GM12874 (cell line): ENCODE data around the gene ELOVL2.

ENCODE experiments used
- TF ChIP-seq, protein P1 (sequence below): IDR thresholded peaks from 2 replicates; pipeline ENCODE4 v1.5.1; 2011; ENCODE audit warnings: low read depth, mild to moderate bottlenecking, control low read depth, low read length, moderate library complexity; ENCODE audit not compliant: insufficient read depth

ELOVL2 gene

DNA sequence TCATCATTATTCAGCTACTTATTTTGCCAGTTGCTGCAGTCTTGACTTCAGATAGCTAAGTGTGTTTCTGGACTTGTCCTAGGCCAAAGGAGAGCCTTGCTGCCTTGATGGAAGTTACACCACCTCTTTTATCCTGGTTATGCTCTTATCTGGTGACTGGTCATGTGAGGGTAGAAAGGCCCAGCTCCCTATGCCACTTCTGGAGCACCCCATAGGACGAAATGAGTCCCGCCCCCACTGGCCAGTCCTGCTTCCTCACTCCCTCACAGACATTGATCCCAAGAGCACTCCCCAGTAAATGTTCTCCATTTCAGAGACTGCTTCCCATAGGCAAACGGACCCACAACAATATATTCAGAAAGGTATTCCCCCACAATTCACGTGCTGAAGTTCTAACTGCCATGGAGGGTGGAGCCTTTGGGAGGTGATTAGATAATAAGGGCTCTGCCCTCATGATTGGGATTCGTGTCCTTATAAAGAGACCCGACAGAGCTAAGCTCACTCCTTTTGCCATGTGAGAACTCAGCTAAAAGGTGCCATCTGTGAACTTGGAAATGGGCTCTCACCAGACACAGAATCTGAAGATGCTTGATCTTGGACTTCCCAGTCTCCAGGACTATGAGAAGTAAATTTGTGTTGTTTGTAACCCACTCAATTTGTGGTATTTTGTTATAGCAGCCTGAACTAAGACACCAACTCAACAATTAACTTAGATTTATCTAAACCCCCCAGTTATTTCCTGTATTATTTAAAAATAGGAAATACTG, 21.5 kb upstream of the ELOVL2 start:
- TF ChIP-seq, protein P1, sequence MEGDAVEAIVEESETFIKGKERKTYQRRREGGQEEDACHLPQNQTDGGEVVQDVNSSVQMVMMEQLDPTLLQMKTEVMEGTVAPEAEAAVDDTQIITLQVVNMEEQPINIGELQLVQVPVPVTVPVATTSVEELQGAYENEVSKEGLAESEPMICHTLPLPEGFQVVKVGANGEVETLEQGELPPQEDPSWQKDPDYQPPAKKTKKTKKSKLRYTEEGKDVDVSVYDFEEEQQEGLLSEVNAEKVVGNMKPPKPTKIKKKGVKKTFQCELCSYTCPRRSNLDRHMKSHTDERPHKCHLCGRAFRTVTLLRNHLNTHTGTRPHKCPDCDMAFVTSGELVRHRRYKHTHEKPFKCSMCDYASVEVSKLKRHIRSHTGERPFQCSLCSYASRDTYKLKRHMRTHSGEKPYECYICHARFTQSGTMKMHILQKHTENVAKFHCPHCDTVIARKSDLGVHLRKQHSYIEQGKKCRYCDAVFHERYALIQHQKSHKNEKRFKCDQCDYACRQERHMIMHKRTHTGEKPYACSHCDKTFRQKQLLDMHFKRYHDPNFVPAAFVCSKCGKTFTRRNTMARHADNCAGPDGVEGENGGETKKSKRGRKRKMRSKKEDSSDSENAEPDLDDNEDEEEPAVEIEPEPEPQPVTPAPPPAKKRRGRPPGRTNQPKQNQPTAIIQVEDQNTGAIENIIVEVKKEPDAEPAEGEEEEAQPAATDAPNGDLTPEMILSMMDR = no peak

DNA sequence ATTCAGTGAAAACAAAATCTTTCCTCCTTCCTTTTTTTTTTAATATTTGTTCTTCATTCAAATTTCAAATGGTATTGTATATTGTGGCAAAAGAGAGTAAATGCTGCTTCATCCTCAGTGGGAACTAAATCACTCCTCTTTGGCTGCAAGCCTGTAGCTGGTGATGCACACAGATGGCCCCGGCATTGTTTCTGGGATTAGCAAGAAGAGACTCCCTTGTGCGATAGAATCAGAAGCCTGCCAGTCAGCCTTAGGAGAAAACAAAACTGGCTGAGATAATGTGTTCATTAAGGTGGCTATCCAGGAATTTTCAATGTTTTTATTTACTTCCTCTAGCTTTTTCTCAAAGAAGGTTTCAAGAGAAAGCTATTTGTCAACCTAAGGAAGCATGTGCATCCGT, 20.7 kb upstream of the ELOVL2 start:
- TF ChIP-seq, protein P1 = no peak

DNA sequence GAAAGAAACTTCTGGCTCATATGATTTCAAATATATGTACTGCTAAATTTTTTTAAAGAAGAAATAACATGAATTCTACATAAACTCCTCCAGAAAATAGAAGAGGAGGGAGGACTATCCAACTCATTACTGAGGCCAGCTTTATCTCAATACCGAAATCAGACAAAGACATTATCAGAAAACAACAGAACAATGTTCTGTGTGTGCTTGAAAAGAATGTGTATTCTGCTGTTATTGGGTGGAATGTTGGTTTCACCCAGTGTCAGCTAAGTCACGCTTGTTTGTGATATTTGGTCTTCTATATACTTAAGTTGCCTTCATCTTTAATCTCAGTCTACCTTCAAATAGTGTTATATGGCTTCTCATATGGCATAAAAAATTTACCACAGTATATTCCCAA, 18.6 kb upstream of the ELOVL2 start:
- TF ChIP-seq, protein P1 = no peak

DNA sequence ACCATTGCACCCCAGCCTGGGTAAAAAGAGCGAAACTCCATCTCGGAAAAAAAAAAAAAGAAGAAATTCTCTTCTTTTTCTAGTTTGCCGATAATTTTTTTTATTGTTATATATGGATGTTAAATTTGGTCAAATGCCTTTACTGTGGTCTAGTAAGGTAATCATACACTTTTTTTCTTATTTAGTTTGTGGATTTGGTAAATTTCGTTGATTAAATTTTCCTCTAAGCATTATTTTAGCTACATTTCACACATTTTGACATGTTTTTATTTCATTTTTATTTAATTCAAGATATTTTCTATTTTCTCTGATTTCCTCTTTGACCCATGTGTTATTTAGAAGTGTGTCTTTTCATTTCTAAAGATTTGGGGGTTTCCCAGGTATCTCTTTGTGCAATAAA, 18.0 kb upstream of the ELOVL2 start:
- TF ChIP-seq, protein P1 = no peak

DNA sequence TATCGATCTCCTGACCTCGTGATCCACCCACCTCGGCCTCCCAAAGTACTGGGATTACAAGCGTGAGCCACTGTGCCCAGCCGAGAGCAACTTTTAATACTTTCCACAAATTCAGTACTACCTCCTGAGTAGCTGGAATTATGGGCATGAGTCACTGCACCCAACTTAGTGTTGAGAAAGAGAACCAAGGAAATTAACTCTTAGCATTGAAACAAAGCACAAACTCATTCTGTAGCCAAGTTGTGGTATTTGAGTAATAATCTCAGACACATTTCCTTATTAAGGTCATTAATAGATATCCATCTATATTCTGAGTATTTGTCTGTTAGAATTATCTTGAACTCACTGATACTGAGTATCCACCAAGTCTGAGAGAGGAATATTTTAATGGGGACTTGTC, 14.3 kb upstream of the ELOVL2 start:
- TF ChIP-seq, protein P1 = no peak

DNA sequence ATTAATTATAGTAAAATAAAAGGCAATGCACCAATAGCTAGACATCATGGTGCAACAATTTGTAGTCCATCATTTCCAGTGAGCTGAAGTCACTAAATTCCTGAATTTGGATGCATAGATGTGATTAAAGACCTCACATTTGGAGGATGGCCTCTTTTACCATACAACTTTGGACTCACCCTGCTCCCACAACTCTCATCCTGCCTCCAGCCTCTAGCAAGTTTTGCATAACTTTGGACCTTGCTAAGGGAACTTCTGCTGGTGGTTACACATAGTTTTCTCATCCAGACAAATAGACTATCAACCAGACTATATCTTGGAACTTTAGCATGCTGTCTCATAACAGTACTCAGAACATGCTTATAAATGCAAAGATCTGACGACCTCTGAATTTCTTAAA, 12.8 kb upstream of the ELOVL2 start:
- TF ChIP-seq, protein P1 = no peak

DNA sequence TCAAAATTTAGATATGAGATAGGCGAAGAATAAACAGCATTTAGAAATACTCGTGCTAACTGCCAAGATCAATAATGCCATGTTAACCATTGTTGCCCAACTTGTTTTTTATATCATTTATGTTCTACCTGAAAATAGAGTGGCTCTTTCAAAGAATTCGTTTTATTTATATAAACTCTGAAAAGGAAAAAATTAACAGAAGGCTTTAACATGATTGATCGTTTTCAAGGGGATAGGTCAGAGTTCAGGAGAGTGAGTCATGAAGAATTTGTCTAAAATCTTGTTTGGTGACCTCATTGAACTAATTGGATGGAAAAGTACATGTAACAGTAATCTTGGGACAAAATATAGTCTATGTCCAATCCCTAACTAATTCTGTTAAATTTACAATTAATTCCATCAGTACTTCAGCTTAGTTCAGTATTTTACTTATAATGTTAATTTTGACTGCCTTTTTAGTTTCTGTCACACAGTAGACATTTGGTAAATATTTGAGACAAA, 11.1 kb upstream of the ELOVL2 start:
- TF ChIP-seq, protein P1 = no peak
